Measurements from ENCODE around the gene CTPS2. TPM values are rescaled to one million over a fixed set of nuclear protein-coding genes. Genes with fewer than 3 reads are reported as not detected.

The CTPS2 gene
- total RNA-seq, 1 donor from 2014 or later: 78.1 TPM

DNA sequence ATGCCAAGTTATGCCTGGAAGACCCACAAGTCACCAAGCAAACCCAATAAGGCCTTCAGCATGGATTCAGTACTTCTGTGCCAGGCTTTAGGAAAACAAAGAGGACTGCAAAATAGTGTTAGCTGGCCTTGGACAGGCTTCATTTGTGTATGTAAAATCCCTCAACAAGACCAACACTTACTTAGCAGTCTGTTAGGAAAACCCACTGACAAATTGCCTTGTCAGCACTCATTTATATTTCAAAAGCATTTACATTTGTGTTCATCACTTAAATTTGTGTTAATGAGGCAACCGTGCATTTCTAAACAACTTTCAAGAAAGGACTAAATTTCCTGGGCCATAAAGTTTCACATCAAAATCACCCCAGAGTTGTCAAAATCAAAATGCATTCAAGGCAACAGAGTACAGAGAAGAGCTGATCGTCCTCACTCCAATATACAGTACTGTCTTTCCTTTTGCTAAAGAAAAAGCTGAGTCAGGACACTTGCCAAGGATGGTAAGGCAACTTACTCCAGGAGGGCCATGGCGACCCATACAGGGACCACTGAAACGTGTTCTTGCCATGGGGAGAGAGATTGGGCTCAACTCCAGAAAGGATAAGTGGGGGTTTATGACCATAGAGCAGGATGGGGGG, 61.0 kb downstream of the CTPS2 start:
- Mint-ChIP-seq H3K36me3 (peaks cover 24% of the 10 kb centered on the region), H3K9me3 (no peaks in the 10 kb centered on the region), H3K27ac (no peak overlapping the region), H3K27me3 (ENCODE audit: low read depth) (no peaks in the 10 kb centered on the region), H3K4me3 (no peak overlapping the region), H3K4me1 (no peaks in the 10 kb centered on the region)
- no peak for DNase-seq (ENCODE audit: low spot score in 2 of 2, unreplicated experiment in 2 of 2)
- TF ChIP-seq, protein P1, sequence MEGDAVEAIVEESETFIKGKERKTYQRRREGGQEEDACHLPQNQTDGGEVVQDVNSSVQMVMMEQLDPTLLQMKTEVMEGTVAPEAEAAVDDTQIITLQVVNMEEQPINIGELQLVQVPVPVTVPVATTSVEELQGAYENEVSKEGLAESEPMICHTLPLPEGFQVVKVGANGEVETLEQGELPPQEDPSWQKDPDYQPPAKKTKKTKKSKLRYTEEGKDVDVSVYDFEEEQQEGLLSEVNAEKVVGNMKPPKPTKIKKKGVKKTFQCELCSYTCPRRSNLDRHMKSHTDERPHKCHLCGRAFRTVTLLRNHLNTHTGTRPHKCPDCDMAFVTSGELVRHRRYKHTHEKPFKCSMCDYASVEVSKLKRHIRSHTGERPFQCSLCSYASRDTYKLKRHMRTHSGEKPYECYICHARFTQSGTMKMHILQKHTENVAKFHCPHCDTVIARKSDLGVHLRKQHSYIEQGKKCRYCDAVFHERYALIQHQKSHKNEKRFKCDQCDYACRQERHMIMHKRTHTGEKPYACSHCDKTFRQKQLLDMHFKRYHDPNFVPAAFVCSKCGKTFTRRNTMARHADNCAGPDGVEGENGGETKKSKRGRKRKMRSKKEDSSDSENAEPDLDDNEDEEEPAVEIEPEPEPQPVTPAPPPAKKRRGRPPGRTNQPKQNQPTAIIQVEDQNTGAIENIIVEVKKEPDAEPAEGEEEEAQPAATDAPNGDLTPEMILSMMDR (IDR thresholded peaks at IDR 0.05; ENCODE audit: unreplicated experiment): no peak

DNA sequence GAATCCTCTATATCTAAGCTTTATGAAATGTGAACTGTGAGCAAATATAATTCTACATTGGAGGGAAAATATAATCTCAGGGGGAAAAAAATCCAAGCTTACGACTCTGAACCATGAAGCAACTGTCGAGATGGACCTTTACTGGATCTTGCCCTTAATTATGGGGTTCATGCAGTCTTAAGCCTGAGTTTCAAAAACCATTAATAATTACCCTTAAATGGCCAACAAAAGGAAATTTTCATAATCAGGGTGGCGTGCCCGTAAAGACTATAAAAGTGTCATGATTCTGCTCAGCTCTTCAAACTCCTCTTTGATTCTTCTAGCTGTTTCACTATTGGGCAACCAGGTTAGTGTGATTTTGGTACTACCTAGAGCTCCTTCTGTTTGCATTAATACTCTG, 62.6 kb downstream of the CTPS2 start, which contains the start of gene S100G:
Gene S100G (plus strand): TSS at position 301 of the 400 bp plus-strand sequence. CDS start 849 bp downstream, outside the sequence.
- H3K27me3 Mint-ChIP-seq (ENCODE audit: low read depth): no peaks in the 10 kb centered on the region
- no peaks in the 10 kb centered on the region for H3K4me1 Mint-ChIP-seq
- no peaks in the 10 kb centered on the region for H3K9me3 Mint-ChIP-seq
- TF ChIP-seq, protein P1 (IDR thresholded peaks at IDR 0.05; ENCODE audit: unreplicated experiment): no peak
- no peak within 1 kb of the TSS for H3K27ac Mint-ChIP-seq
- no peak for DNase-seq (ENCODE audit: low spot score in 2 of 2, unreplicated experiment in 2 of 2)
- H3K36me3 Mint-ChIP-seq: peaks cover 29% of the 10 kb centered on the region
- no peak within 1 kb of the TSS for H3K4me3 Mint-ChIP-seq

DNA sequence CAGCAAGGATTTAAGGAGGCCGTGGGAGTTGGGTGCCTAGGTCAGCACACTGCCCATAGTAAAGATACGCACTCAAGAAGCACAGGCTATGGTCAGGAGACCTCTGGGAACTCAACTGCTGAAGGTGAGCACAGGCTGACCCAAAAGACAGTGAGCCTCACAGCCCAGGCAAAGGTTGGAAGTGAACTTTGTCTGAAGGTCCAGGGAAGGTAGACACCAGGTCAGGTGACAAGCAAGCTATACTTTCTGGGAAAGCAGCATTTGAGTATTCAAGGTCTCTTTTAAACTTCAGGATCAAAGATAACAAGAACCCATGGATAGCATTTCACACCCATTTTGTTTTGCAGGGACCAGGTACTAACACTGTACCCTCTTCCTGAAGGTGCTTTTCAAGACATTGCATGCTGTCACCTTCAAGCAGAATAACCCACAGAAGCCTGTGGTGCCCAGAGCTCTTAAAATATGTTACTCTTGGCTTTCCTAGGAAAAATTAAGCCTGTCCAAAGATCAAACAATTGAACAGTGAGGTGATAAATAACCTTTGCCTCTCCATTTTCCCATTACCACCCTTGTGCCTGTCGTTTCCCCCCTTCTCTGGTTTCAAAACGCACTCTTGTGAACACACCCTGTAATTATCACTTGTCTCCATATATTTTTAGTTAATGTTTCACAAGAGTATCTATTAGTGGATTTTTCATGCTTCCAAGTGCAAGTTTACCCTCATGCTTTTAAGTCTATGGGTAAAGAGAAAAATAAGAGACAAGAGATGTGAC, 65.9 kb downstream of the CTPS2 start:
- Mint-ChIP-seq H3K27ac (no peak overlapping the region), H3K9me3 (no peaks in the 10 kb centered on the region), H3K36me3 (peaks cover 35% of the 10 kb centered on the region), H3K4me3 (no peak overlapping the region), H3K4me1 (no peaks in the 10 kb centered on the region), H3K27me3 (ENCODE audit: low read depth) (no peaks in the 10 kb centered on the region)
- DNase-seq (ENCODE audit: low spot score in 2 of 2, unreplicated experiment in 2 of 2): no peak
- TF ChIP-seq, protein P1 (IDR thresholded peaks at IDR 0.05; ENCODE audit: unreplicated experiment): no peak

DNA sequence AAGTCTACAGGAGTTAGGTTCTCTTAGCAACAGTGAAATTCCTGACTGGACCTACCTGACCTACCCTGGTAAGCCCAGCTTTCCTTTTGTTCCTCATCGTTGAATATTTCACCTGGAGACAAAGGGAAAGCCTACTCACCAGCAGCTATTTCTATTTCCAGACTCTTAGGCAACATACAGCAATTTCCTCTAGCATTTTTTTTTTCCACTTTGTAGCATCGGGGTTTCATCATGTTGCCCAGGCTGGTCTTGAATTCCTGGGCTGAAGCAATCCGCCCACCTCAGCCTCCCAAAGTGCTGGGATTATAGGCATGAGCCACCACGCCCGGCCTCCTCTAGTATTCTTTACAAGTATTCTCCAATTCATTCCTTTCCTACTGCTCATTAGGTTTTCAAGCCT, 69.3 kb downstream of the CTPS2 start:
- Mint-ChIP-seq H3K27ac (no peak overlapping the region), H3K4me3 (no peak overlapping the region)
- no peak for DNase-seq (ENCODE audit: low spot score in 2 of 2, unreplicated experiment in 2 of 2)

DNA sequence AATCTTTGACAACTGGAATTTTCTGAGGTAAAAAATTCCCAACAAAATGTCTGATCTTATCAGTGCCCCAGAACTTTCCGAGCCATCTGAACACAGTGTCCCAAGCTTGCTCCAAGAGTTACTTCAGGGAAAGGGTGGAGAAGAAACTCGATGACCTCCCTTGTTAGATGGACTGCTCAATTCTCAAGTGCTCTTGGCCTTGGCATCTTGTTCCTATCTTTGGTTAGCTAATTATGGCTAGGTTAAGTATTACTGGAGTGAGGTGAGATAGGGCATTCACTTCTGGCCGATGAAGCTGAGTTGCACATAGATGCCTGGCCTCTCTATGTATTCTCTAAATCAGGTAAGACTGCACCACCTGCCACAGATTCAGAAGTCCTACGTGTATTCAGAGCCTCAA, 71.6 kb downstream of the CTPS2 start:
- TF ChIP-seq, protein P1 (IDR thresholded peaks at IDR 0.05; ENCODE audit: unreplicated experiment): no peak
- no peak overlapping the region for H3K27ac Mint-ChIP-seq
- no peak overlapping the region for H3K4me3 Mint-ChIP-seq
- H3K36me3 Mint-ChIP-seq: peaks cover 56% of the 10 kb centered on the region
- H3K9me3 Mint-ChIP-seq: no peaks in the 10 kb centered on the region
- no peak for DNase-seq (ENCODE audit: low spot score in 2 of 2, unreplicated experiment in 2 of 2)
- no peaks in the 10 kb centered on the region for H3K4me1 Mint-ChIP-seq
- H3K27me3 Mint-ChIP-seq (ENCODE audit: low read depth): no peaks in the 10 kb centered on the region

More for the DNA sequence above, 69.3 kb downstream of the CTPS2 start:
- no peaks in the 10 kb centered on the region for H3K9me3 Mint-ChIP-seq
- TF ChIP-seq, protein P1 (IDR thresholded peaks at IDR 0.05; ENCODE audit: unreplicated experiment): no peak
- no peaks in the 10 kb centered on the region for H3K27me3 Mint-ChIP-seq (ENCODE audit: low read depth)
- H3K4me1 Mint-ChIP-seq: no peaks in the 10 kb centered on the region
- peaks cover 51% of the 10 kb centered on the region for H3K36me3 Mint-ChIP-seq
